ENCODE measurements around the gene RNASE13. TPM values are rescaled to one million over a fixed set of nuclear protein-coding genes. Genes with fewer than 3 reads are reported as not detected.

The RNASE13 gene
- total RNA-seq, 1 experiment from 2014 or later, result 0.15 TPM

GRCh38 chr14:21001218-21001617 lies 33.4 kb downstream of the RNASE13 start:
- POLR2A ChIA-PET, result no interaction called here
- Histone ChIP-seq H3K4me3 (replicated peaks in 1 of 2; ENCODE audit: low read depth in 1 of 2, low read length in 2 of 2) (no peak overlapping the region), H3K9me3 (ENCODE audit: control insufficient read depth in 1 of 2, insufficient read depth in 1 of 2, low read depth in 1 of 2, low read length in 2 of 2) (no peaks in the 10 kb centered on the region), H2AFZ (ENCODE audit: low read depth, low read length, poor library complexity, severe bottlenecking) (no peak overlapping the region), H4K20me1 (ENCODE audit: insufficient read depth) (no peaks in the 10 kb centered on the region), H3K4me1 (ENCODE audit: control insufficient read depth in 1 of 2, insufficient read depth in 2 of 2, low read length in 2 of 2) (peaks cover 7 to 16% of the 10 kb centered on the region in 2 experiments; a peak in 3 of 4 replicates), H3K9ac (ENCODE audit: low read length) (no peak overlapping the region), H3K4me2 (ENCODE audit: low read length) (no peak overlapping the region), H3K79me2 (ENCODE audit: insufficient read depth, low read length) (no peaks in the 10 kb centered on the region), H3K27me3 (ENCODE audit: insufficient read depth, low read length) (no peaks in the 10 kb centered on the region), H3K36me3 (ENCODE audit: control insufficient read depth in 1 of 2, insufficient read depth in 2 of 2, low read length in 2 of 2) (peaks cover 0 to 7% of the 10 kb centered on the region in 2 experiments; a peak in 2 of 4 replicates), H3K9me2 (ENCODE audit: insufficient read depth) (no peaks in the 10 kb centered on the region), H3K27ac (ENCODE audit: low read depth, low read length) (no peak overlapping the region)
- TF ChIP-seq TCF7L2 (IDR thresholded peaks at IDR 0.05; ENCODE audit: borderline replicate concordance, extremely low read depth, insufficient read depth, insufficient read length) (no peak), POLR2AphosphoS5 (IDR thresholded peaks at IDR 0.05; ENCODE audit: low read depth, low read length) (no peak), POLR2A (IDR thresholded peaks at IDR 0.05; ENCODE audit: borderline replicate concordance, extremely low read depth, insufficient read depth, insufficient read length) (no peak), FOSL1 (IDR thresholded peaks at IDR 0.05; ENCODE audit: low read depth) (no peak), EGR1 (IDR thresholded peaks at IDR 0.05; ENCODE audit: low read depth) (no peak), ZFX (IDR thresholded peaks at IDR 0.05) (no peak), CTCF (IDR thresholded peaks at IDR 0.05 in 2 of 3, conservative IDR thresholded peaks at IDR 0.05 in 1 of 3; ENCODE audit: borderline replicate concordance in 1 of 3, insufficient read depth in 1 of 3, low read depth in 2 of 3, low read length in 2 of 3) (no peak), YY1 (IDR thresholded peaks at IDR 0.05; ENCODE audit: extremely low read depth, insufficient replicate concordance, low read depth, low read length) (no peak), ZNF274 (IDR thresholded peaks at IDR 0.05; ENCODE audit: low read depth, low read length) (no peak), EZH2 (IDR thresholded peaks at IDR 0.05) (no peak), MAX (IDR thresholded peaks at IDR 0.05) (no peak), SRF (IDR thresholded peaks at IDR 0.05; ENCODE audit: low read depth) (no peak), SP1 (IDR thresholded peaks at IDR 0.05; ENCODE audit: low read depth) (no peak), REST (IDR thresholded peaks at IDR 0.05; ENCODE audit: low read depth) (no peak)
- ATAC-seq (no peak), DNase-seq (ENCODE audit: low read depth, low spot score) (no peak)
- CTCF ChIA-PET, result interaction anchor here (1.5 to 3.1 kb wide), 2 partner anchors 13 to 30 kb away, joined by 3 to 19 read pairs; no protein-coding TSS in a partner anchor
- RAD21 ChIA-PET (ENCODE audit: low non-redundant PET in 1 of 2, low total read pairs in 2 of 2, uncharacterized antibody in 2 of 2, unreplicated experiment in 2 of 2), result no interaction called here
- no TSS peak for BruUV-seq (replicated peaks)
- intact Hi-C loops (cut with micrococcal nuclease), result no loop called here
